HG03439 (cell line): ENCODE measurements around the gene SIGLEC11.
"Not testable (repeated sequence)": the region's sequence is repeated elsewhere in the genome, so short reads cannot be mapped to it uniquely, and the experiment has no call there.

Experiments used
- ATAC-seq: cut with Tn5 transposase; IDR thresholded peaks from one replicate; pipeline ENCODE4 v1.9.1; 2021; ENCODE audit warnings: mild to moderate bottlenecking, moderate library complexity; ENCODE audit not compliant: unreplicated experiment

Gene SIGLEC11

DNA sequence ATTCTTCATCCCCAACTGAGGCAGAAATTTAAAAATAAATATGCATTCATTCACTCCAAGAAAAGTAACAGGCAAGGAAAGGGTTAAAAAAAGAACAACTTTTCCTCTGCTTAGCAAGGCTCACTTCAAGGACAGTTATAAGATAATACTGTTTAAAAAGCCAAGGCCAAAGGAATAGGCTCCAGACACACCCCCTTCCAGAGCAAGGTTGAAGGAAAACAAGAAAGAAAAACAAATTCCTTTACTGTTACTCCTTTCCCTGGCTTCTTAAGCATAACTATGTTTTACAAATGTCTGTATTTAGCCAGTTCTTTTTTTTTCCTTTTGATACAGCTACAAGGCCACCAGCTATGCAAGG lies 8.5 kb downstream of the SIGLEC11 start:
- no peak for ATAC-seq

DNA sequence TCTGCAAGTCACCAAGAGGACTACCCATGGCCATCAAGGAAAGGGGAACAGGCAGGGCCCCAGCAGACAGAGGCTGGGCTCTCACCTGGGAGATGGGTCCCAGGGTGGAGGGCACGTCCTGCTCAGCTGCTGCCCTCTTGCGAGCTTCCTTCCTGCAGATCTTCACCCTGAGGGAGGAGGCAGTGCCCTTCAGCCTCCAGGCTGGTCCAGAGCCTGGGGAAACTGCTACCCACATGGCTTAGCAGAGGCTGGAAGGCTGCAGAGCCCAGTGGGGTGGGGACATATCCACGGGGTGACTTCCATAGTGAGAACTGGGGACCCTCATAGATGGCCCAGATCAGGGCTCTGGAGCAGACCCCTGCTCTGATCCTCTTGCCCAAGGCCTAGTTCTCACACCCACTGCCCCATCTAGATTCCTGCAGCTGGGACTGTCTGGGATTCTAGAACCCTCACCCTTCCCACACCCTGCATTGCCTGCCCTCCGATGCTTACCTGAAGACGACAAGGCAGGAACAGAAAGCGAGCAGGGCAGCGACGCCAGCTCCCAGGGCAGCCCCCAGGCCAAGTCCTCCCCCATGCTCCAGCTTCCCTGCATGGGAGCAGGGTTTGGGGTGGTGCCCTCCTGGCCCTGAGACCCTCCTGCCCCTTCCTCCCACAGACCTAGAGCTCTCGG lies 9.0 kb downstream of the SIGLEC11 start:
- no peak for ATAC-seq

DNA sequence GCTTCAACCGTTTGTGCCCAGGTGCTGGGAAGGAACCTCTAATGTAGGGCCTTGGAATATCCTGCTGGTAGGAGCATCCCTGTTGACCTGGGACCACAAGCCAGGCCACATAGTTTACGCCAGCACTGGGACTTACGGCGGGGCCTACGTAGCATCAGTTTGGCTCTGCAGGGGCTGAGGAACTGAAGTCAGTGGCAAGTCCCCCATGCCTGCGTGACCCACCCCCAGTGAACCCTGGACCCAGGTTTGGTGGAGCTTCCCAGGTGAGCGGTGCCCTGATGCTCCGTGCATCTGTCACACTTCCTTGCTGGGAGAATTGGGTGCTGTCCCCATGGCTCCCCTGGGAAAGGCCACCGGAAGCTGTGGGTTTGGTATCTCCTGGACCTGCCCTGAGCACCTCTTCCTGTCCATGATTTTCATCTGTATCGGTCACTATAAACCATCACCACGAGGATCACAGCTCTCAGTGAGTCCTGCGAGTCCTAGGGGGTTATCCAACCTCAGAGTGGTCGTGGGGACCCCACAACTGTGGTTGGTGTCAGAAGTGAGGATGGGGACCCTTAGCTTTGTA lies 9.9 kb downstream of the SIGLEC11 start:
- no peak for ATAC-seq

DNA sequence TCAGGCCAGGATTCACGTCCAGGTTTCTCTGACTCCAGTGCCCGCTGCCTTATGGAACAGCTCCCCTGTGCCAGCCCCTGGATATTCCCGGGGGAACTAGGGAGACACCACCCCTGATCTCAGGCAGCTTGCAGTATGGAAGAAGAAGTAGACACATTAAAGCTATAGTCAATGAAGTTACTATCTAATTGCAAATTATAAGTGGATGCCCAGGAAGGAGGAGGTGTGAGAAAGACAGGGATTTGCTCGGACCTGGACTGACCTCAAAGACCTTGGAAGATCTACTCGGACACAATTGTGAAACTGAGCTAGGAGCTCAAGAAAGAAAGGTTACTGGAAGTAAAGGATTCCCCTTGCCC lies 10.4 kb downstream of the SIGLEC11 start:
- ATAC-seq, result no peak

DNA sequence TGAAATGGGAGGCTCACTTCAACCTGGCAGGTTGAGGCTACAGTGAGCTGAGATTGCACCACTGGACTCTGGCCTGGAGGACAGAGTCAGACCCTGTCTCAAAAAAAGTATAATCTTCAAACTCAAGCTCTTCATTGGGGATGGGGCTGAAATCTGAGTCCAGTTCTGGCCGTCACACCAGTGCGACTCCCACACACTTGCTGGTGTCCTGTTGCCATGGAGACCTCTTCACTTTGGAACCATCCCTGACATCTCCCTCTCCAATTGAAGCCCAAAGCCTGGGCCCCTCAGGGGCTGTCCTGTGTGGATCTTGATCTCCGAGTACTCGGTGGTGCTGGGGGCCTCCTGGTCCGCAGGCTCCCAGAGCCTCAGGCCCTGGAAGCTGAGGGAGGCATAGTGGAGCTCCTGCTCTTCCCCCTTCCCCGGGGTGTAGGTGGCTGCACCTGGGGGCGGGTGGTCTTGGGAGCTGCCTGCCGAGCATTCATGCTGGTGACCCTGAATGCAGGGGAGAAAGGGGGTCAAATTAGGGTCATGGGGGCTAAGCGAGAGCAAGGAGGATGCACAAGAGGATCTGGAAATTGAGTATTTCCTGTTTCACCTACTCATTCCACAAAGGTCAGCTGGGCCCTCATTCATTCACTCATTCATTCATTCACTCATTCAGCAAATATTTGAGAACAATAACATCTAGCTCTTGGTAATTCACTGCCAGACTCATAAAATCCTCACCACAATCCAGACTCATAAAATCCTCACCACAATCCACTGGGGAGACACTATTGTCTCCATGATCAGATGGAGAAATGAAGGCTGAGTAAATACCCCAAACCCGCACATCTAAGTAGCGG lies 11.0 kb downstream of the SIGLEC11 start:
- ATAC-seq, result no peak

DNA sequence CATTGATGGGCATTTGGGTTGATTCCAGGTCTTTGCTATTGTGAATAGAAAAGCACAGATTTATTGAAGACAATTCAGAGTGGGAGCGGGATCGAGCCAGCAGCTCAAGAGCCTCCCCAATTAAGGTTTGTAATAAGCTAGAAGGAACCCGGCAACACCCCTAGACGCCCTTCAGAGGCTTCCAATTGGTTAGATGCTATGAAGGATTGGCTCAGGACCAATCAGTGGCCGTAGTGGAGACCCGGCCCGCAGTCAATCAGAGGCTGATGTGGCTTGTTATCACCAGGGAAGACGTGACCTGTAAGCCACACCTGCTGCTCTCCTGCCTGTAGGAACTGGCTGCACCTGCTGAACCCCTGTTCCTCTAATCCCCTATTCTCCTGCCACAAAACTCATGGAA lies 14.6 kb downstream of the SIGLEC11 start:
- no peak for ATAC-seq

DNA sequence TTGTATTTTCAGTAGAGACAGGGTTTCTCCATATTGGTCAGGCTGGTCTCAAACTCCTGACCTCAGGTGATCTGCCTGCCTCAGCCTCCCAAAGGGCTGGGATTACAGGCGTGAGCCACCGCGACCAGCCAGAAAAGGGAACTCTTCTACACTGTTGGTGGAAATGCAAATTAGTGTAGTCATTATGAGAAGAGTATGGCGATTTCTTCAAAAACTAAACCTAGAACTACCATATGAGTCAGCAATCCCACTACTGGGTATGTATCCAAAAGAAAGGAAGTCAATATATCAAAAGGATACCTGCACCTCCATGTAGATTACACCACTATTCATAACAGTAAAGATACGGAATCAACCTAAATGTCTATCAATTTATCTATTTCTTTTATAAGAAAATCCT lies 16.4 kb downstream of the SIGLEC11 start:
- ATAC-seq, result not testable (repeated sequence)

DNA sequence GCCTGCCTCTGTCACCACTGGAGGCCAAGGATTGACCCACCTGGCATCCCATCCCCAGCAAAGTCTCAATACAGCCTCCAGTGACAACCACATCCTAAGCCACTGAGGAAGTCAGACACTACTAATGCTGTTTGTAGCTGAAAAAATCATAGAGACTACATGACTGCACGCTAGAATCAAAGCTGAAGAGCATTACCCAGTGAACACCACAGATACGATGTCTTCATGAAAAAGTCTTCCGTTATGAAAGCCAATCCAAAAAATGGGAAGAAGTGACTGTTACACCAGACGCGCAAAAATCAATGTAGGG lies 20.5 kb downstream of the SIGLEC11 start:
- ATAC-seq, result no peak

DNA sequence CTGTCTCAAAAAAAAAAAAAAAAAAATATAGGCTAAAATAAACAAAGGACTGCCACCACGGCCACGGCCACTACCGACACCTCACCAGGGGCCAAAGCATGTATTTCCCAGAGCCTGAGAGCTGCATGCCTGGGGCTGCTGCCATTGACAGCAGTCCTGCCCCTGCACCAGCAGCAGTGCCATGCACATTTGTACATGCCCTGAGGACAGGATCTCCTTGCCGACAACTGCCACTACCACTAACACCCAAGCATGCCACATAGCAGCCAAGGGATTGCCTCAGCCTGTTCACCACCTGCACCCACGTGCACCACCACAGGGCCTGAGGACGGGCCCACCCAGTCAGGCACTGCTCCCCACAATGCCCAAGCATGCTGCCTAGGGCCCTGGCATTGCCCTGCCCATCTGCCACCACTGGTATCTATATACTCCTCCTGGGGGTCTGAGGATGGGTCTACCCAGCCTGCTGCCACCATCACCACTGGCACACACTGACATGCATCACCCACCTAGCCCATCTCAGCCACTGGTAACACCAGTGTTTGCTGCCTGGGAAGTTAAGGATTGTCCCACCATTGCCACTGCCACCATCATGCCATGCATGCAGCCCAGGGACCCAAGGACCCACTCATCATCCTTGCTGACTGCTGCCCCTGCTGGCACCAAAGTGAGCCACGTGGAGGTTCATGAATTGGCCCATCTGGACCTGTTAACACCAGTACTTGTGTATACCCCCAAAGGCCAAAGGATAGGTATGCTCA lies 21.1 kb downstream of the SIGLEC11 start:
- ATAC-seq, result no peak

DNA sequence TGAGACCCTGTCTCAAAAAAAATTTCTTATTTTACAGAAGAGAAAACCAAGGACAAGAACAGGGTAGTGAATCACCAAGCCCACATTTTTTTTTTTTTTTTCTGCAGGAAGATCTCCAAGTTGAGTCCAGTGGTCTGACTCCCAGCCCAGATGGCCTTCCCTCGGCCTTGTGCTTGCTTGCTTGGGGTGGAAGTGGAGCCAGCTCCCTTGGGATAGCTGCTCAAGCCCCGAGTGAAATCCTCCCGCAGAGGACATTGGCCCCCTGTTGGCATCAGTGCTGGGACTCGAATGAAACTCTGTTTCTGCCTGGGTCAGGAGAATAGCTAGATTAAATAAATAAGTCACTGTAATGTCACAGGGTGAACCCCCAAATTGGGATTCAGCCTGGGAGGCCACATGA lies 22.3 kb downstream of the SIGLEC11 start:
- ATAC-seq, result no peak

DNA sequence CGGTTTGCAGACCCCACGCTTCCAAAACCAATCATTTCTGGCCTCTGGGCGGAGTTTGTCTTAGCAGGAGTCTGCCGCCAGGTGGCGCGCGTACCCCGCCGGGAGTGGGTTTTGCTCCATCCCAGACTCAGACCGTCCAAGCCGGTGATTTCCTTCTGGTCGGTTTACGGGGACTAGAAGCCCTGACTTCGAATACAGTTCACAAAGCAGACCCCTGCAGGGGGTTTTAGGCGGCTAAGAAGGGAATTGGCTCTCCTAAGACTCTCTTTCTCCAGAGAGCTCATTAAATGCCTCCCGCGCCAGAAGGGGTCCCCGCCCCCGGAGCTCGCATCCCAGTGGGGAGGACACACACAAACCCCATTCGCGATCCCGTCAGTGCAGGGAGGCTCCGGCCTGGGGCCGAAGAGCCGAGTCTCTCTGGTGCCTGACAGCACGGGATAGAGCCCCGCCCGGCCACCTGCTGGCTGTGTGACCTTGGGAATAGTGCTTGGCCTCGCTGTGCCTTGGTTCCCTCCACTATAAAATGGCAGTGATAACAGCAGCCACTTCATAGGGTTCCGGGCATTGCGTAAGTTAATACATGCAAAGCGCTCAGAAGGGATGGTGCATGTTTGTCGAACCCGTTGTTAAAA lies 23.1 kb downstream of the SIGLEC11 start:
- no peak for ATAC-seq

DNA sequence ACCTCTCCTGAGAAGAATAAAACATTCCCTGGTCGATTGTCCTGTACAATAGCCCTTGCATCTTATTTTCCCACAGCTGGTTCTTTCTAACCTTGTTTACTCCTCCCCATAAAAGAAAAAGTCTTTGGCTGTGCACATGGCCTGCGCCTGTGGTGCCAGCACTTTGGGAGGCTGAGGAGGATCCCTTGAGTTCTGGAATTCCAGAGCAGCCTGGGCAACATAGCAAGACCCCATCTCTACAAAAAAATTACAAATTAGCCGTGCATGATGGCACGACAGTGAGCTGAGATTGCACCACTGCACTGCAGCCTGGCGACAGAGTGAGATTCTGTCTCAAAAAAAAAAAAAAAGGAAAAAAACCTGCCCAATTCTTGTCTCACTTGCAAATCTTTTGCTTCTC lies 24.4 kb downstream of the SIGLEC11 start:
- ATAC-seq, result no peak

DNA sequence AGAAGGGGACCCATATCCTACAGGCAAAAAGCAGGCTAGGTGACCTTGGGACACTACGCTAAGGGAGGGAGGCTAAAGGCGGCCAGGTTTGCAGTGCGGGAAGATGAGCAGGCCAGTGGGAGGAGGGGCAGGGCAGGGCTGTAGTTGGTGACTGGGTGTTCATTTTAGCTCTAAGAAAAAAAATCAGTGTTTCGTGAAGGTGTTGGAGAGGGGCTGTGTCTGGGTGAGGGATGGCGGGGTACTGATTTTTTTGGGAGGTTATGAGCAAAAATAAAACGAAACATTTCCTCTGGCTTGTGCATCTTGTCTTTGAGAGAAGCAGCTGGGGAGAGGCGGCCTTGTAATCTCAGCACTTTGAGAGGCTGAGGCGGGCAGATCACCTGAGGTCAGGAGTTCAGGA lies 27.3 kb downstream of the SIGLEC11 start:
- ATAC-seq, result no peak

DNA sequence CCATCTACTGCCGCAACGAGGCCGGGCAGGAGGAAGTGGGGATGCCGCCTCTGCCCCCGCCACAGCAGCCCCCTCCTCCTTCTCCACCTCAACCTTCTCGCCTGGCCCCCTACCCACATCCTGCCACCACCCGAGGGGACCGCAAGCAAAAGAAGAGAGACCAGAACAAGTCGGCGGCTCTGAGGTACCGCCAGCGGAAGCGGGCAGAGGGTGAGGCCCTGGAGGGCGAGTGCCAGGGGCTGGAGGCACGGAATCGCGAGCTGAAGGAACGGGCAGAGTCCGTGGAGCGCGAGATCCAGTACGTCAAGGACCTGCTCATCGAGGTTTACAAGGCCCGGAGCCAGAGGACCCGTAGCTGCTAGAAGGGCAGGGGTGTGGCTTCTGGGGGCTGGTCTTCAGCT lies 28.2 kb downstream of the SIGLEC11 start:
- no peak for ATAC-seq

DNA sequence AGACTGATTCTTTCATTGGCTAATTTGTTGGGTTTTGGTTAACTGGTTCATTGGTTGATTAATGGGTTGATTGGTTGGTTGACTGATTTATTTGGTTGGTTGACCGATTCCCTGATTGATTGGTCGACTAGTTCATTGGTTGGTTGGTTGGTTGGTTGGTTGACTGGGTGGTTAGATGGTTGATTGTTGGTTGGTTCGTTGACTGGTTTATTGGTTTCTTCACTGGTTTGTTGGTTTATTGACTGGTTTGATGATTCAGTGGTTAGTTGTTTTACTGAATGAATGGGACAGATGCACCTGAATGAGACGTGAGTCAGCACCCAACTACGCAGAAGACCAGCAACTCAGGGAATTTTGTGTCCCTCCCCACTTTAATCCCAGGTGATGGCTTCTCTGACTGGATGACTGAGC lies 28.9 kb downstream of the SIGLEC11 start:
- ATAC-seq, result no peak

DNA sequence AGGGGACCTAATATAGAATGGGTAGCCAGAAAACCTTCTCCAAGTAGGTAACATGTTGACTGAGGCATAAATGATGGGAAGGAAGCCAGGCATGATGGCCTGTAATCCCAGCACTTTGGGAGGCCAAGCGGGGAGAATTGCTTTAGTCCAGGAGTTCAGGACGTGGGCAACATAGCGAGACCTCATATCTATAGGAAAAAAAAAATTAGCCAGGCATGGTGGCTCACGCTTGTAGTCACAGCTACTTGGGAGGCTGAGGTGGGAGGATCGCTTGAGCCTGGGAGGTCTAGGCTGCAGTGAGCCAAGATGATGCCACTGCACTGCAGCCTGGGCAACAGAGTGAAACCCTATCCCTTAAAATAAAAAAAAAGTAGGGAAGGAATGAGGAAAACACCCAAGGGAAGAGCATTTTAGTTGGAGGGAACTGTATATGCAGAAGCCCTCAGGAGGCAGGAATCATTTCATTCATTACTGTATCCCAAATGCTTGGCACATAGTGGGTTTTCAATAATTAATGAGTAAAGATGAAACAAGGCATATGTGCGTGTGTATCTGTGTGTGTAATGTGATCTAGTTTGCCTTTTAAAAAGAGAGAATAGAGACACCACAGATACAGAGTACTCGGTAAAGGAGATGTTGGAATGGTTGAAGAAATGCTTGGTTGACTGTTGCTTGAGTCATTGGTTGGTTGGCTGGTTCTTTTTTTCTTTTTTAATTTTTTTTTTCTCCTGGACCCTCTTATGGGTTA lies 29.5 kb downstream of the SIGLEC11 start:
- ATAC-seq, result no peak

DNA sequence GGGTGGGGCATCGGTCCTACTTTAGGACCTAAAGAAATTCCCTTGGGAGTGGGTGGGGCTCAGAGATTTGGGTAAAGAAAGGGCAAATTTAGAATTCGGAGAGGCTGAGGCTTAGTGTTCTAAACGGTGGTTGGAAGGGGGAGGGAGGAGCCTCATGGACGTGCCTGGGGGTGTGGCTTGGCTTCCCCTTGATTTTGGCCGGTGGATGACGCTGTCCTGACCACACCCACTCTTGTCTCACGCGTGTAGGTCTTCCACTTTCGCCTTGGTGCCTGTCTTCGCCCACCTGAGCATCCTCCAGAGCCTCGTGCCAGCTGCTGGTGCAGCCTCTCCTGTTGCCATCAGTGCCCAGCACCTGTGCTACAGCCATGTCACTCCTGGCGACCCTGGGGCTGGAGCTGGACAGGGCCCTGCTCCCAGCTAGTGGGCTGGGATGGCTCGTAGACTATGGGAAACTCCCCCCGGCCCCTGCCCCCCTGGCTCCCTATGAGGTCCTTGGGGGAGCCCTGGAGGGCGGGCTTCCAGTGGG lies 30.4 kb downstream of the SIGLEC11 start:
- no peak for ATAC-seq

DNA sequence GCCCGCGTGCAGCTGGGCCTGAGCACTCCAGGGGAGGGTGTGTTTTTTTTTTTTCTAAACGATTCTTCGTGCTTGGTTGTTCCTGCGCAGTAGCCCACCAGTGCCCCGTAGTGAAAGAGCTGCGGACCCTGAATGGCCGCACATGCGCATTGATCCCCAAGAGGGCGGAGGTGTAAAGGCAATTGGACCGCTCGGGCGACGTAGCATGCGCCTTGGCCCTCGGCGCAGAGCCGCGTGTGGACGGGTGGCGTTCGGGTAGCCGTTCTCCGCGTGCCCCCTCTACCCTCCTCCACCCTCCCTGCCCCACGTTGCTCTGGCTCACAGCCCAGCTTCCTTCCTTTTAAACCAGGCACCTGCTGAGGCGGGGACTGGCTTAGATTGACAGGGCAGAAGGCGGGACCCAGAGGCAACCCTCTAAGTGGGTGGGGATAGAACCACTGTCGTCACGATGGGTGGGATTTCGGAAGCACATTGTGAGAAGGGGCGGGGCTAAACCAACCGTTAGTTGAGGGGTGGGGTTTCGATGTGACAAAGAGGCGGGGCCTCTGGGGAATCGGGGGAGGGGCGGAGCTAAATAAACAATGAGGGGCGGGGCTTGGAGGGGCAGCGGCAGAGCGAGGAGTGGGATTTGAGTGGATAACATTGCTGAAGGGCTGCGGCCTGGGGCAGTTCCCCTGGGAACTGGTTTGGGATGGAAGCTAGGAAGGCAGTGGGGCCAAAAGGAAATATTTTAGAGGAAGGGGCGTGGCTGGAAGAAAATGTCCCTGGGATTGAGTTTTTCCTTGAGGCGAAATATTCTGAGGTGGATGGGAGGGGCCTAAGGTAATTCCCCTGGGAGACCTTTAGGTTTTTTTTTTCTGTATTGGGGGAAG lies 31.1 kb downstream of the SIGLEC11 start:
- peak; percentile 63 for ATAC-seq

DNA sequence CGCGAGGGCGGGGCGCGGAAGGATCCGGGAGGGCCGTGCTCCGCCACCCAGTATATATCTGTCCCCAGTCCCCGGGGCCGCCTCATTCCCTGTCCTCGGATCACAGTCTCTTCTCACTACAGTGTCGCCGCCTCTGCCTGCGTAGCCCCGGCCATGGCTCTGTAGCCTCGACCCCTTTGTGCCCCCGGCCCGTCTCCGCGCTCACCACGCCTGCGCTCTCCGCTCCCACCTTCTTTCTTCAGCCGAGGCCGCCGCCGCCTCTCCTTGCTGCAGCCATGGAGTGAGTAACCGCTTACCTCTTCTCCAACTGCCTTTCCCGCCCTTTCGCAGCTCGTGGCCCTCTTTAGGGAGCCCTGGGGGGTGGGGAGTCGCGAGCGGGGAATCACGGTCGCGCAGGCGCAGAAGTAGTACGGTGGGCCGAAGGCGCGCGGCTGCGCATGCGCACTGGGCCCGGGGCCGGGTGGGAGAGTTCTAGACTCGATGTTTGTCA lies 31.8 kb downstream of the SIGLEC11 start, which contains the start of the genes ATF5 and NUP62:
Gene ATF5, plus strand, starts transcription at position 85 of the 490 bp plus-strand sequence. CDS start 1,646 bp downstream, outside the sequence.
Gene NUP62, minus strand, starts transcription at position 384 of the 490 bp plus-strand sequence. CDS start 19,697 bp downstream, outside the sequence.
- ATAC-seq, result peak; percentile 49
